ENCODE data around the gene CLTCL1.

GRCh38 chr22:19226428-19226827 is 65.1 kb downstream of the CLTCL1 start:
- TF ChIP-seq, protein P1, sequence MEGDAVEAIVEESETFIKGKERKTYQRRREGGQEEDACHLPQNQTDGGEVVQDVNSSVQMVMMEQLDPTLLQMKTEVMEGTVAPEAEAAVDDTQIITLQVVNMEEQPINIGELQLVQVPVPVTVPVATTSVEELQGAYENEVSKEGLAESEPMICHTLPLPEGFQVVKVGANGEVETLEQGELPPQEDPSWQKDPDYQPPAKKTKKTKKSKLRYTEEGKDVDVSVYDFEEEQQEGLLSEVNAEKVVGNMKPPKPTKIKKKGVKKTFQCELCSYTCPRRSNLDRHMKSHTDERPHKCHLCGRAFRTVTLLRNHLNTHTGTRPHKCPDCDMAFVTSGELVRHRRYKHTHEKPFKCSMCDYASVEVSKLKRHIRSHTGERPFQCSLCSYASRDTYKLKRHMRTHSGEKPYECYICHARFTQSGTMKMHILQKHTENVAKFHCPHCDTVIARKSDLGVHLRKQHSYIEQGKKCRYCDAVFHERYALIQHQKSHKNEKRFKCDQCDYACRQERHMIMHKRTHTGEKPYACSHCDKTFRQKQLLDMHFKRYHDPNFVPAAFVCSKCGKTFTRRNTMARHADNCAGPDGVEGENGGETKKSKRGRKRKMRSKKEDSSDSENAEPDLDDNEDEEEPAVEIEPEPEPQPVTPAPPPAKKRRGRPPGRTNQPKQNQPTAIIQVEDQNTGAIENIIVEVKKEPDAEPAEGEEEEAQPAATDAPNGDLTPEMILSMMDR (IDR thresholded peaks at IDR 0.05), result no peak
- no peak for TF ChIP-seq POLR2A (IDR thresholded peaks at IDR 0.05)
